ENCODE data around the gene RHEX. TPM values are rescaled to one million over a fixed set of nuclear protein-coding genes. Genes with fewer than 3 reads are reported as not detected.
A peak's percentile ranks its signal among the peaks of the same experiment; 100 is the strongest.

RHEX gene
- total and polyA plus RNA-seq, 2 of the 13 experiments (the other 11 are each of a cell fraction or from before 2014, with no cell fraction given), result 1.4 to 2.7 TPM

DNA sequence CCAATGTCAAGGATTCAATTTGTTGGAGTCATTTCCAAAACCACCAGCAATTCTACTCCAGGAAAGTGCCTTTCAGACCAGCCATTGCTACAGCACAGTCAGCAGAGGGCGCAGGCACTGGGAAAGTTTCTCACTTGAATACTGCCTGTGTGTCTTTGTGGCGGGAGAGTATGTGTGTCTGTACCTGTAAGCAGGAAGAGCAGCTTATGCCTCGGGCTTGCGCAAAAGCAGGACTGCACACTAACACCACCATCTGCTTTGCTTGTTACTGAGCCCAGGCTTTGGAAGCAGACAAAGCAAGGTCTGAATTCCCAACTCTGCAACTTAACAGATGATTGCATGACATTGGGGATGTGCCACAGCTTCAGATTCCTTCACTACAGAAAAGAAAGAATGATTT is 22.3 kb upstream of the RHEX start (continued):
- 0 out of 2 replicates have a peak, but pooled peaks have one; percentile 32 for TF ChIP-seq ZFP37 (CRISPR knock-in tag; IDR thresholded peaks at IDR 0.05; ENCODE audit: borderline replicate concordance)
- TF ChIP-seq GATAD1 (CRISPR knock-in tag; IDR thresholded peaks at IDR 0.05), result 0 out of 2 replicates have a peak, but pooled peaks have one; percentile 43
- peak; percentile 83; the same call in 1 of the 2 replicates for TF ChIP-seq CEBPB (IDR thresholded peaks at IDR 0.05; ENCODE audit: borderline replicate concordance, low read depth, low read length)
- TF ChIP-seq, protein P1, sequence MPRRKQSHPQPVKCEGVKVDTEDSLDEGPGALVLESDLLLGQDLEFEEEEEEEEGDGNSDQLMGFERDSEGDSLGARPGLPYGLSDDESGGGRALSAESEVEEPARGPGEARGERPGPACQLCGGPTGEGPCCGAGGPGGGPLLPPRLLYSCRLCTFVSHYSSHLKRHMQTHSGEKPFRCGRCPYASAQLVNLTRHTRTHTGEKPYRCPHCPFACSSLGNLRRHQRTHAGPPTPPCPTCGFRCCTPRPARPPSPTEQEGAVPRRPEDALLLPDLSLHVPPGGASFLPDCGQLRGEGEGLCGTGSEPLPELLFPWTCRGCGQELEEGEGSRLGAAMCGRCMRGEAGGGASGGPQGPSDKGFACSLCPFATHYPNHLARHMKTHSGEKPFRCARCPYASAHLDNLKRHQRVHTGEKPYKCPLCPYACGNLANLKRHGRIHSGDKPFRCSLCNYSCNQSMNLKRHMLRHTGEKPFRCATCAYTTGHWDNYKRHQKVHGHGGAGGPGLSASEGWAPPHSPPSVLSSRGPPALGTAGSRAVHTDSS (CRISPR knock-in tag; conservative IDR thresholded peaks at IDR 0.05), result no peak
- TF ChIP-seq ZMYM4 (CRISPR knock-in tag; IDR thresholded peaks at IDR 0.05), result peak; percentile 72
- TF ChIP-seq ZNF768 (CRISPR knock-in tag; IDR thresholded peaks at IDR 0.05), result no peak
- TF ChIP-seq HNRNPLL (IDR thresholded peaks at IDR 0.05; ENCODE audit: low read depth, low read length, poor library complexity, severe bottlenecking), result peak; percentile 38
- TF ChIP-seq RBAK (CRISPR knock-in tag; IDR thresholded peaks at IDR 0.05), result peak; percentile 70; the same call in 1 of the 2 replicates
- TF ChIP-seq PLRG1 (conservative IDR thresholded peaks at IDR 0.05), result no peak
- TF ChIP-seq HOXA9 (CRISPR knock-in tag; IDR thresholded peaks at IDR 0.05; ENCODE audit: borderline replicate concordance), result no peak
- TF ChIP-seq, protein P2, sequence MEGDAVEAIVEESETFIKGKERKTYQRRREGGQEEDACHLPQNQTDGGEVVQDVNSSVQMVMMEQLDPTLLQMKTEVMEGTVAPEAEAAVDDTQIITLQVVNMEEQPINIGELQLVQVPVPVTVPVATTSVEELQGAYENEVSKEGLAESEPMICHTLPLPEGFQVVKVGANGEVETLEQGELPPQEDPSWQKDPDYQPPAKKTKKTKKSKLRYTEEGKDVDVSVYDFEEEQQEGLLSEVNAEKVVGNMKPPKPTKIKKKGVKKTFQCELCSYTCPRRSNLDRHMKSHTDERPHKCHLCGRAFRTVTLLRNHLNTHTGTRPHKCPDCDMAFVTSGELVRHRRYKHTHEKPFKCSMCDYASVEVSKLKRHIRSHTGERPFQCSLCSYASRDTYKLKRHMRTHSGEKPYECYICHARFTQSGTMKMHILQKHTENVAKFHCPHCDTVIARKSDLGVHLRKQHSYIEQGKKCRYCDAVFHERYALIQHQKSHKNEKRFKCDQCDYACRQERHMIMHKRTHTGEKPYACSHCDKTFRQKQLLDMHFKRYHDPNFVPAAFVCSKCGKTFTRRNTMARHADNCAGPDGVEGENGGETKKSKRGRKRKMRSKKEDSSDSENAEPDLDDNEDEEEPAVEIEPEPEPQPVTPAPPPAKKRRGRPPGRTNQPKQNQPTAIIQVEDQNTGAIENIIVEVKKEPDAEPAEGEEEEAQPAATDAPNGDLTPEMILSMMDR (CRISPR knock-in tag; IDR thresholded peaks at IDR 0.05), result peak; percentile 96
- no peak for TF ChIP-seq PHB2 (IDR thresholded peaks at IDR 0.05; ENCODE audit: partially characterized antibody)
- TF ChIP-seq ELF3 (CRISPR knock-in tag; IDR thresholded peaks at IDR 0.05), result peak; percentile 86
- TF ChIP-seq HOXA3 (CRISPR knock-in tag; IDR thresholded peaks at IDR 0.05), result peak; percentile 76
- peak; percentile 27; the same call in 1 of the 2 replicates for TF ChIP-seq ZFP36L1 (CRISPR knock-in tag; IDR thresholded peaks at IDR 0.05)
- no peak for TF ChIP-seq ZNF337 (CRISPR knock-in tag; IDR thresholded peaks at IDR 0.05; ENCODE audit: borderline replicate concordance, low read depth)
- TF ChIP-seq FOXA3 (CRISPR knock-in tag; IDR thresholded peaks at IDR 0.05), result peak; percentile 44; the same call in 1 of the 2 replicates
- no peak for TF ChIP-seq NAIF1 (CRISPR knock-in tag; IDR thresholded peaks at IDR 0.05; ENCODE audit: borderline replicate concordance)
- peak; percentile 54; the same call in 1 of the 2 replicates for TF ChIP-seq ZBTB26 (CRISPR knock-in tag; IDR thresholded peaks at IDR 0.05; ENCODE audit: borderline replicate concordance)
- 0 out of 2 replicates have a peak, but pooled peaks have one; percentile 32 for TF ChIP-seq ZFX (CRISPR knock-in tag; IDR thresholded peaks at IDR 0.05; ENCODE audit: low read depth)
- no peak for TF ChIP-seq NR2F6 (IDR thresholded peaks at IDR 0.05)
- TF ChIP-seq NR2F6 (CRISPR knock-in tag; IDR thresholded peaks at IDR 0.05), result peak; percentile 22; the same call in 1 of the 2 replicates
- peak; percentile 53; the same call in 1 of the 2 replicates for TF ChIP-seq FOXP4 (CRISPR knock-in tag; IDR thresholded peaks at IDR 0.05)
- TF ChIP-seq IKZF5 (CRISPR knock-in tag; IDR thresholded peaks at IDR 0.05), result peak; percentile 65; the same call in 1 of the 2 replicates
- 0 out of 2 replicates have a peak, but pooled peaks have one; percentile 60 for TF ChIP-seq ZFP1 (CRISPR knock-in tag; IDR thresholded peaks at IDR 0.05)

All from HepG2 (cell line).